CD4-positive, alpha-beta T cell (primary cell): ENCODE measurements around the gene FAM222A. TPM values are rescaled to one million over a fixed set of nuclear protein-coding genes. Genes with fewer than 3 reads are reported as not detected.

ENCODE experiments used
- ATAC-seq: fragments of 200-7000 bp; cut with Tn5 transposase; one replicate; pipeline ENCODE4 v1.10.0; 2022; ENCODE audit warnings: mild to moderate bottlenecking; ENCODE audit not compliant: poor library complexity
- CTCF ChIA-PET: fragments of 350-600 bp; sonication (Branson Sonifier 250); formaldehyde crosslinking; loops from one replicate; lab custom pipeline; 2021; ENCODE audit warnings: antibody characterized with exemption, inconsistent platforms; lab: Charles Lee
- POLR2A ChIA-PET: fragments of 350-600 bp; sonication (Branson Sonifier 250); formaldehyde crosslinking; loops from one replicate; lab custom pipeline; 2021; ENCODE audit warnings: antibody characterized with exemption, inconsistent platforms; lab: Charles Lee
- DNase-seq, 14 experiments: peaks; one replicate each; pipeline ENCODE4 v3.0.0-alpha.2; 2013 to 2020; ENCODE audit warnings: mixed read lengths in 2 of 14
- H3K27ac ChIP-seq, 2 donors: one replicate each; pipeline versions ENCODE4 v1.5.1 to v1.7.0; 2013; ENCODE audit warnings: low read length in 2 of 2, low read depth in 1 of 2, mild to moderate bottlenecking in 1 of 2
- H3K27me3 ChIP-seq, 2 experiments: 1 replicate in 1 of 2; 2 replicates in 1 of 2; pipeline versions ENCODE4 v1.6.1 to v1.7.0; 2013; ENCODE audit warnings: low read length in 2 of 2, control low read depth in 1 of 2, mild to moderate bottlenecking in 1 of 2, moderate library complexity in 1 of 2; ENCODE audit not compliant: insufficient read depth in 2 of 2, control insufficient read depth in 1 of 2
- H3K36me3 ChIP-seq: one replicate; pipeline ENCODE4 v1.6.1; 2013; ENCODE audit warnings: low read length, control low read depth; ENCODE audit not compliant: insufficient read depth
- H3K4me1 ChIP-seq: one replicate; pipeline ENCODE4 v1.6.1; 2013; ENCODE audit warnings: low read length, control low read depth; ENCODE audit not compliant: insufficient read depth
- H3K4me3 ChIP-seq: one replicate; pipeline ENCODE4 v1.5.1; 2013; ENCODE audit warnings: mild to moderate bottlenecking, low read length, moderate library complexity
- H3K9me3 ChIP-seq, 2 experiments: 1 replicate in 1 of 2; 2 replicates in 1 of 2; pipeline versions ENCODE4 v1.6.1 to v1.7.0; 2013; ENCODE audit warnings: low read length in 2 of 2, mild to moderate bottlenecking in 2 of 2, control low read depth in 1 of 2, moderate library complexity in 1 of 2; ENCODE audit not compliant: control insufficient read depth in 1 of 2, insufficient read depth in 1 of 2
- H3K27ac Mint-ChIP-seq: one replicate; pipeline ENCODE4 v1.8.0; 2020; ENCODE audit warnings: mixed read lengths
- H3K27me3 Mint-ChIP-seq: one replicate; pipeline ENCODE4 v1.8.0; 2021; ENCODE audit warnings: mixed read lengths
- H3K36me3 Mint-ChIP-seq: one replicate; pipeline ENCODE4 v1.8.0; 2021; ENCODE audit warnings: low read depth, mixed read lengths
- H3K4me1 Mint-ChIP-seq: one replicate; pipeline ENCODE4 v1.8.0; 2021; ENCODE audit warnings: low read depth, mixed read lengths
- H3K4me3 Mint-ChIP-seq: one replicate; pipeline ENCODE4 v1.8.0; 2020; ENCODE audit warnings: mild to moderate bottlenecking, mixed read lengths
- H3K9me3 Mint-ChIP-seq: one replicate; pipeline ENCODE4 v1.8.0; 2020; ENCODE audit warnings: mixed read lengths
- intact Hi-C, 2 experiments: fragments of 100-400 bp; cut with DNase I in 1 of 2; cut with micrococcal nuclease in 1 of 2; formaldehyde crosslinking; loops; one replicate each; pipeline versions ENCODE4 v1.15.1 to v1.9.0; 2023 to 2025; cut with DNase I, micrococcal nuclease
- total RNA-seq, 174 experiments: library from RNA in 2 of 174; stranded (reverse) in 2 of 174; gene quantifications; one replicate each; pipeline ENCODE4 v1.2.3 and lab custom pipeline; 2021 to 2026
- TF ChIP-seq, protein P1 (sequence below): fragments of 200-600 bp; IDR thresholded peaks from one replicate; pipeline ENCODE4 v1.8.0; 2022; ENCODE audit warnings: antibody characterized with exemption, mild to moderate bottlenecking

The FAM222A gene
- total RNA-seq, 2 experiments from 2014 or later: 1.1 to 1.7 TPM

DNA sequence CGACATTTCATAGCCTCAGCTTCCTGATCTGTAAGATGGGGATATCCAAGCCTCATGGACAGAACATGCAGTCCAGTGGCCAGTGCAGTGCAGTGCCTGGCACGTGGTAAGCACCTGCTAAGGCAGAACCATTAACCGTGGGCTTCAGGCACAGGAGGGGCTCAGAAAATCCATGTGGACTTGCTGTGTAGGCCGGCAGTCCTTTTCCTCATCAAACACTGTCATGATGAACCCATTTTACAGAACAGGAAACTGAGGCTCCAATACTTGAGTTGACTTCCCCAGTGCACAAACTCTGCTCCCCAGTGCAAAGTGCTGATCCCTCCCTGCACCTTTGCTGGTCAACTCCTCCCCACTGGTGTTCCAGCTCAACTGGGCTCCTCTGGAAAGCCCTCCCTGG is 101.6 kb downstream of the FAM222A start:
- ATAC-seq (no peak), DNase-seq (no peak)
- no peak overlapping the region for H3K4me3 Mint-ChIP-seq
- H3K36me3 Mint-ChIP-seq: no peaks in the 10 kb centered on the region
- H3K27me3 ChIP-seq: peaks cover 0 to 4% of the 10 kb centered on the region in 2 experiments
- H3K36me3 ChIP-seq: no peaks in the 10 kb centered on the region
- ChIA-PET POLR2A (no interaction called here), CTCF (no interaction called here)
- H3K27ac ChIP-seq: no peak overlapping the region
- TF ChIP-seq, protein P1, sequence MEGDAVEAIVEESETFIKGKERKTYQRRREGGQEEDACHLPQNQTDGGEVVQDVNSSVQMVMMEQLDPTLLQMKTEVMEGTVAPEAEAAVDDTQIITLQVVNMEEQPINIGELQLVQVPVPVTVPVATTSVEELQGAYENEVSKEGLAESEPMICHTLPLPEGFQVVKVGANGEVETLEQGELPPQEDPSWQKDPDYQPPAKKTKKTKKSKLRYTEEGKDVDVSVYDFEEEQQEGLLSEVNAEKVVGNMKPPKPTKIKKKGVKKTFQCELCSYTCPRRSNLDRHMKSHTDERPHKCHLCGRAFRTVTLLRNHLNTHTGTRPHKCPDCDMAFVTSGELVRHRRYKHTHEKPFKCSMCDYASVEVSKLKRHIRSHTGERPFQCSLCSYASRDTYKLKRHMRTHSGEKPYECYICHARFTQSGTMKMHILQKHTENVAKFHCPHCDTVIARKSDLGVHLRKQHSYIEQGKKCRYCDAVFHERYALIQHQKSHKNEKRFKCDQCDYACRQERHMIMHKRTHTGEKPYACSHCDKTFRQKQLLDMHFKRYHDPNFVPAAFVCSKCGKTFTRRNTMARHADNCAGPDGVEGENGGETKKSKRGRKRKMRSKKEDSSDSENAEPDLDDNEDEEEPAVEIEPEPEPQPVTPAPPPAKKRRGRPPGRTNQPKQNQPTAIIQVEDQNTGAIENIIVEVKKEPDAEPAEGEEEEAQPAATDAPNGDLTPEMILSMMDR: no peak
- peaks cover 3% of the 10 kb centered on the region for H3K27me3 Mint-ChIP-seq
- no peaks in the 10 kb centered on the region for H3K4me1 Mint-ChIP-seq
- no peaks in the 10 kb centered on the region for H3K9me3 Mint-ChIP-seq
- no peak overlapping the region for H3K27ac Mint-ChIP-seq
- no peak overlapping the region for H3K4me3 ChIP-seq
- no peaks in the 10 kb centered on the region for H3K4me1 ChIP-seq
- intact Hi-C loops: loop anchor here in 1 of 2 experiments (2.0 kb wide), 1 partner anchor 24 kb away; no protein-coding TSS in a partner anchor
- H3K9me3 ChIP-seq: no peaks in the 10 kb centered on the region

DNA sequence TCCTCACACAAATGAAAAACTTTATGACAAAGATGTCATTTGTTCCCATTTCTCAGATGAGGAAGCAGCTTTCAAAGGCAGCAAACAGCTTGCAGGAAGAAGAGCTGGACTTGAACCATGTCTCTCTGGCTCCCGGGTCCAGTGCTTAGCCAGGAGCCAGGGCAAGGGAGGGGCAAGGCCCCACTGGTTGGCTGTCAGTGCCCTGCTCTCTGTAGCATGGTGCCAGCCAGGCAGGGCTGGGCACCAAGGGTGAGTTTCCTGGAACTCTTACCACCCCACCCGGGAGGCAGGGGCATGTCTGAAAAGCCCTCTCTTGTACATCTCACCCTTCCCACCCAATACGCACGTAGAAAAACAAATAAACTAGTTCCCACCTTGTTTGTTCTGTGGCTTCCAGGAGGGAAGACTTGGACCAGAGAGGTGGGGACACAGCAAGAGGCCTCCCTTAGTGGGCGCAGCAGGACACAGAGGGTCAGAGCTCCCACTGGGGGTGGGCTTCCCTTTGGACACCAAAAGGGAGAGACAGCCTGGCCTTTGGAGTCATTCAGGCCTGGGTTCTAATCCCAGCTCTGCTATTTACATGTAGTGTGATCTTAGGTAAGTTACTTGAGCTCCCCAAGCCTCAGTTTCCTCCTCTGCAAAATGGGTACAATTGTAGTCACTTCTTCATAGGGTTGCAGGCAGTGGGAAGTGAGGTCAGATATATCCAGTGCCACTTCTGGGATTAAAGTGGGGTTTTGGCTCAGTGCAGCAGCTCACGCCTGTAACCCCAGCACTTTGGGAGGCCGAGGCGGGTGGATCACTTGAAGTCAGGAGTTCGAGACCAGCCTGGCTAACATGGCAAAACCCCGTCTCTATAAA is 102.4 kb downstream of the FAM222A start:
- H3K27ac ChIP-seq: no peak overlapping the region
- H3K4me3 ChIP-seq: no peak overlapping the region
- H3K4me1 Mint-ChIP-seq: no peaks in the 10 kb centered on the region
- H3K4me3 Mint-ChIP-seq: no peak overlapping the region
- intact Hi-C loops: loop anchor here in 1 of 2 experiments (2.0 kb wide), 1 partner anchor 25 kb away; no protein-coding TSS in a partner anchor
- POLR2A ChIA-PET: no interaction called here
- H3K9me3 Mint-ChIP-seq: no peaks in the 10 kb centered on the region
- H3K27me3 ChIP-seq: peaks cover 0 to 4% of the 10 kb centered on the region in 2 experiments
- no peaks in the 10 kb centered on the region for H3K9me3 ChIP-seq
- peaks cover 3% of the 10 kb centered on the region for H3K27me3 Mint-ChIP-seq
- no peak overlapping the region for H3K27ac Mint-ChIP-seq
- H3K4me1 ChIP-seq: no peaks in the 10 kb centered on the region
- no peak for DNase-seq
- TF ChIP-seq, protein P1: no peak
- no peaks in the 10 kb centered on the region for H3K36me3 Mint-ChIP-seq
- no peak for ATAC-seq
- CTCF ChIA-PET: no interaction called here
- no peaks in the 10 kb centered on the region for H3K36me3 ChIP-seq

DNA sequence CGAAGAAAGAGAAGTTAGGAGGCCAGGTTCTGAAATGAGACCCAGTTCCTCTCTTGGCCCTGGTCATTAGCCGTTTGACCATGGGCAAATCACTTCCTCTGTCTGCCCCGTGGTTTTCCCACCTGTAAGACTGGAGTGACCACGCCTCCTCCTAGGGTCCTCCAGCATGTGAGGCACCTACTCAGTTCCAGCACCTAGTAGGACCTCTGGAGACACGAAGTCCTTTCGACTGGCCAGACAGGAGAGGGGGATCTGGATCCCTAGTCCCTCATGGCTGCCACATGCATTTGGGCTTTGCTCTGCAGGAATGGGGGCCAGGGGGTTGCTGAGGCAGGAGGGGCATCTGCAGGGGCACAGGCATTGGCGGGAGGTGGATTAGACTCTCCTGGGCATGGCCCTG is 103.2 kb downstream of the FAM222A start:
- Mint-ChIP-seq H3K4me3 (no peak overlapping the region), H3K27me3 (peaks cover 7% of the 10 kb centered on the region), H3K4me1 (no peaks in the 10 kb centered on the region), H3K9me3 (no peaks in the 10 kb centered on the region), H3K36me3 (no peaks in the 10 kb centered on the region), H3K27ac (no peak overlapping the region)
- no peak overlapping the region for H3K4me3 ChIP-seq
- no peaks in the 10 kb centered on the region for H3K36me3 ChIP-seq
- intact Hi-C loops: no loop called here
- H3K27ac ChIP-seq: no peak overlapping the region
- peaks cover 0 to 4% of the 10 kb centered on the region in 2 experiments for H3K27me3 ChIP-seq
- POLR2A ChIA-PET: no interaction called here
- TF ChIP-seq, protein P1: no peak
- CTCF ChIA-PET: no interaction called here
- ATAC-seq: no peak
- no peaks in the 10 kb centered on the region for H3K9me3 ChIP-seq
- no peak for DNase-seq
- no peaks in the 10 kb centered on the region for H3K4me1 ChIP-seq
